Measurements from ENCODE around the gene HNMT. TPM values are rescaled to one million over a fixed set of nuclear protein-coding genes. Genes with fewer than 3 reads are reported as not detected.

The HNMT gene
- total RNA-seq, 1 experiment from 2014 or later: 3.1 TPM

GRCh38 chr2:138032334-138032733 lies 68.1 kb downstream of the HNMT start:
- Mint-ChIP-seq H3K27ac (no peak overlapping the region), H3K9me3 (no peaks in the 10 kb centered on the region), H3K27me3 (ENCODE audit: low read depth) (no peaks in the 10 kb centered on the region), H3K4me3 (no peak overlapping the region), H3K4me1 (peaks cover 5% of the 10 kb centered on the region; the same call in 1 of the 2 replicates), H3K36me3 (no peaks in the 10 kb centered on the region)
- TF ChIP-seq NR3C1 (CRISPR knock-in tag; conservative IDR thresholded peaks at IDR 0.05; ENCODE audit: low read depth) (no peak), FOXK1 (CRISPR knock-in tag; IDR thresholded peaks at IDR 0.05) (no peak), ZNF232 (CRISPR knock-in tag; IDR thresholded peaks at IDR 0.05) (no peak), NFATC4 (CRISPR knock-in tag; IDR thresholded peaks at IDR 0.05) (no peak), ZBTB21 (CRISPR knock-in tag; IDR thresholded peaks at IDR 0.05; ENCODE audit: borderline replicate concordance) (no peak), AR (CRISPR knock-in tag; IDR thresholded peaks at IDR 0.05) (no peak), GABPB1 (CRISPR knock-in tag; IDR thresholded peaks at IDR 0.05) (no peak), NFYB (CRISPR knock-in tag; conservative IDR thresholded peaks at IDR 0.05; ENCODE audit: low read depth) (no peak), ESRRA (CRISPR knock-in tag; IDR thresholded peaks at IDR 0.05; ENCODE audit: borderline replicate concordance) (no peak), USF2 (CRISPR knock-in tag; IDR thresholded peaks at IDR 0.05) (no peak), ZNF425 (CRISPR knock-in tag; conservative IDR thresholded peaks at IDR 0.05) (no peak), AFF4 (CRISPR knock-in tag; IDR thresholded peaks at IDR 0.05; ENCODE audit: borderline replicate concordance) (no peak), MXD4 (CRISPR knock-in tag; IDR thresholded peaks at IDR 0.05; ENCODE audit: borderline replicate concordance) (no peak), TCF7 (CRISPR knock-in tag; IDR thresholded peaks at IDR 0.05; ENCODE audit: low read depth) (no peak), SOX15 (CRISPR knock-in tag; IDR thresholded peaks at IDR 0.05) (no peak), FOXP4 (CRISPR knock-in tag; IDR thresholded peaks at IDR 0.05) (no peak)
- POLR2A ChIA-PET: no interaction called here
- no peak for DNase-seq (ENCODE audit: low spot score)
- ATAC-seq: no peak
- CTCF ChIA-PET: no interaction called here

All from WTC11 (cell line).